ENCODE data around the gene XPC. TPM values are rescaled to one million over a fixed set of nuclear protein-coding genes. Genes with fewer than 3 reads are reported as not detected.
"Not testable (repeated sequence)": the region's sequence is repeated elsewhere in the genome, so short reads cannot be mapped to it uniquely, and the experiment has no call there.

Gene XPC
- total RNA-seq, 1 experiment from 2014 or later, result 17.7 TPM

GRCh38 chr3:14117468-14118399 is 60.7 kb downstream of the XPC start:
- H3K4me1 ChIP-seq (replicated peaks), result no peaks in the 10 kb centered on the region
- DNase-seq (ENCODE audit: low read depth in 1 of 2, low spot score in 2 of 2), result no peak
- no peaks in the 10 kb centered on the region for H3K9me3 ChIP-seq (replicated peaks)
- no peak overlapping the region for H3K27ac ChIP-seq
- H3K4me3 ChIP-seq, result no peak overlapping the region
- peaks cover 18% of the 10 kb centered on the region for H3K36me3 ChIP-seq
- H3K27me3 ChIP-seq (replicated peaks), result no peaks in the 10 kb centered on the region

GRCh38 chr3:14113965-14114635 is 64.3 kb downstream of the XPC start:
- no peak overlapping the region for H3K4me3 ChIP-seq
- no peaks in the 10 kb centered on the region for H3K27me3 ChIP-seq (replicated peaks)
- H3K9me3 ChIP-seq (replicated peaks), result no peaks in the 10 kb centered on the region
- no peaks in the 10 kb centered on the region for H3K4me1 ChIP-seq (replicated peaks)
- no peak for DNase-seq (ENCODE audit: low read depth in 1 of 2, low spot score in 2 of 2)
- H3K27ac ChIP-seq, result no peak overlapping the region
- peaks cover 16% of the 10 kb centered on the region for H3K36me3 ChIP-seq

GRCh38 chr3:14110699-14111098 is 67.7 kb downstream of the XPC start:
- H3K27ac ChIP-seq, result no peak overlapping the region
- H3K36me3 ChIP-seq, result peaks cover 11% of the 10 kb centered on the region
- no peaks in the 10 kb centered on the region for H3K4me1 ChIP-seq (replicated peaks)
- no peaks in the 10 kb centered on the region for H3K27me3 ChIP-seq (replicated peaks)
- no peak for DNase-seq (ENCODE audit: low read depth in 1 of 2, low spot score in 2 of 2)
- H3K4me3 ChIP-seq, result no peak overlapping the region
- no peaks in the 10 kb centered on the region for H3K9me3 ChIP-seq (replicated peaks)

- H3K4me3 ChIP-seq; H3K4me1 ChIP-seq (replicated peaks); H3K27ac ChIP-seq; H3K27me3 ChIP-seq (replicated peaks); H3K9me3 ChIP-seq (replicated peaks); DNase-seq (ENCODE audit: low read depth in 1 of 2, low spot score in 2 of 2); H3K36me3 ChIP-seq: not testable (repeated sequence)
Observed at GRCh38 chr3:14109821-14110220, 68.6 kb downstream of the XPC start.

GRCh38 chr3:14097616-14098391 is 80.6 kb downstream of the XPC start:
- Histone ChIP-seq H3K36me3 (no peaks in the 10 kb centered on the region), H3K4me3 (no peak overlapping the region), H3K9me3 (replicated peaks) (no peaks in the 10 kb centered on the region), H3K27ac (no peak overlapping the region), H3K4me1 (replicated peaks) (no peaks in the 10 kb centered on the region), H3K27me3 (replicated peaks) (peaks cover under 1% of the 10 kb centered on the region)
- DNase-seq (ENCODE audit: low read depth in 1 of 2, low spot score in 2 of 2), result no peak

- Histone ChIP-seq H3K27ac (no peak overlapping the region), H3K4me1 (replicated peaks) (no peaks in the 10 kb centered on the region), H3K27me3 (replicated peaks) (peaks cover 6% of the 10 kb centered on the region), H3K36me3 (no peaks in the 10 kb centered on the region), H3K4me3 (no peak overlapping the region), H3K9me3 (replicated peaks) (no peaks in the 10 kb centered on the region)
- DNase-seq (ENCODE audit: low read depth in 1 of 2, low spot score in 2 of 2), result no peak
Observed at GRCh38 chr3:14096742-14097141, 81.7 kb downstream of the XPC start.

Other genes with a start within 250 kb of the XPC start
- gene CHCHD4, start 53.7 kb downstream of the XPC start, total RNA-seq (2014; rRNA removed; shearing (Covaris generic)), result 12.8 and 17.3 TPM in 2 replicates
- gene TMEM43, start 53.5 kb downstream of the XPC start, total RNA-seq (2014; rRNA removed; shearing (Covaris generic)), result 82.1 and 82.7 TPM in 2 replicates
- gene LSM3, start 216 bp upstream of the XPC start, total RNA-seq (2014; rRNA removed; shearing (Covaris generic)), result 22.4 and 25.9 TPM in 2 replicates
- 36.0 and 49.4 TPM in 2 replicates for gene SLC6A6, start 224.0 kb upstream of the XPC start, total RNA-seq (2014; rRNA removed; shearing (Covaris generic))

All from SJSA1 (cell line).